Measurements from ENCODE around the gene ASTL. TPM values are rescaled to one million over a fixed set of nuclear protein-coding genes. Genes with fewer than 3 reads are reported as not detected.

The ASTL gene
- total and polyA plus RNA-seq, 2 donors (not counting 3 experiments of a cell fraction or from before 2014, with no cell fraction given), result not detected

- POLR2A ChIA-PET, result no interaction called here
- no peaks in the 10 kb centered on the region for H3K36me3 ChIP-seq (ENCODE audit: control insufficient read depth in 2 of 2, extremely low read depth in 1 of 2, insufficient read depth in 2 of 2, low read length in 2 of 2)
- dilution Hi-C loops (cut with MboI; ENCODE audit: extremely low pct_ligation_motif_present, low sequenced_read_pairs), result no loop called here
- peaks cover 2 to 3% of the 10 kb centered on the region in 2 experiments for H3K27me3 ChIP-seq (ENCODE audit: control insufficient read depth in 2 of 2, insufficient read depth in 2 of 2, low read length in 2 of 2)
- H3K79me2 ChIP-seq (ENCODE audit: control insufficient read depth, insufficient read depth, low read length), result no peaks in the 10 kb centered on the region
- H2AFZ ChIP-seq (ENCODE audit: low read depth, low read length), result no peak overlapping the region
- DNase-seq (ENCODE audit: low read depth, low spot score) (no peak), FAIRE-seq (no peak)
- no peak overlapping the region for H3K9ac ChIP-seq (replicated peaks; ENCODE audit: extremely low read depth, insufficient read depth, low read length)
- no peaks in the 10 kb centered on the region for H3K9me1 ChIP-seq (replicated peaks; ENCODE audit: control insufficient read depth, extremely low read depth, insufficient read depth, low read length)
- H3K4me1 ChIP-seq (ENCODE audit: control insufficient read depth, extremely low read depth, insufficient read depth, low read length), result no peaks in the 10 kb centered on the region
- H4K20me1 ChIP-seq (replicated peaks; ENCODE audit: control insufficient read depth, extremely low read depth, insufficient read depth, low read length), result no peaks in the 10 kb centered on the region
- no TSS peak for BruUV-seq (replicated peaks)
- intact Hi-C loops (cut with micrococcal nuclease), result no loop called here
- H3K4me2 ChIP-seq (ENCODE audit: insufficient read depth, low read length), result no peak overlapping the region
- no peak overlapping the region for H3K27ac ChIP-seq (ENCODE audit: insufficient read depth, low read depth, low read length)
- no peak overlapping the region for H3K4me3 ChIP-seq (replicated peaks in 1 of 3; ENCODE audit: insufficient read depth in 1 of 3, low read depth in 1 of 3, low read length in 3 of 3)
- CTCF ChIA-PET, result no interaction called here
- no peaks in the 10 kb centered on the region for H3K9me3 ChIP-seq (replicated peaks; ENCODE audit: control insufficient read depth, insufficient read depth, low read length)
- TF ChIP-seq CTCF (IDR thresholded peaks at IDR 0.05; ENCODE audit: extremely low read depth in 1 of 2, insufficient read depth in 1 of 2, low read depth in 1 of 2, low read length in 2 of 2), result no peak
- TF ChIP-seq JUN (IDR thresholded peaks at IDR 0.05; ENCODE audit: borderline replicate concordance, insufficient read depth, insufficient read length, low read depth), result no peak
- TF ChIP-seq MYC (IDR thresholded peaks at IDR 0.05; ENCODE audit: low read depth, low read length), result no peak
- no peak for TF ChIP-seq POLR2AphosphoS5 (IDR thresholded peaks at IDR 0.05; ENCODE audit: insufficient read depth, low read depth, low read length)
- no peak for TF ChIP-seq EZH2 (IDR thresholded peaks at IDR 0.05; ENCODE audit: borderline replicate concordance, low read depth, low read length, severe bottlenecking)
- no peak for TF ChIP-seq GATA2 (IDR thresholded peaks at IDR 0.05; ENCODE audit: insufficient read depth, insufficient read length, low read depth, low read length)
- TF ChIP-seq FOS (IDR thresholded peaks at IDR 0.05; ENCODE audit: borderline replicate concordance, insufficient read depth, low read length), result no peak
- TF ChIP-seq POLR2A (IDR thresholded peaks at IDR 0.05; ENCODE audit: low read depth, low read length), result no peak
- TF ChIP-seq MAX (IDR thresholded peaks at IDR 0.05; ENCODE audit: insufficient read depth, insufficient read length), result no peak
Measured at GRCh38 chr2:96124406-96125265, 13.7 kb downstream of the ASTL start.

Data from endothelial cell of umbilical vein (primary cell).